HCT116 (cell line): ENCODE data around the gene IGF2.

Experiments
- CEBPB ChIP-seq: IDR thresholded peaks from 2 replicates; pipeline ENCODE4 v1.6.1; 2012; ENCODE audit warnings: low read depth
- EZH2 ChIP-seq: fragments of 200-600 bp; sonication (generic); IDR thresholded peaks from 2 replicates; pipeline ENCODE4 v1.6.1; 2017; ENCODE audit warnings: antibody characterized with exemption, mixed run types
- EZH2phosphoT487 ChIP-seq: fragments of 200-600 bp; IDR thresholded peaks from 2 replicates; pipeline ENCODE4 v1.6.1; 2018; ENCODE audit warnings: antibody characterized with exemption, borderline replicate concordance
- JUND ChIP-seq: IDR thresholded peaks from 2 replicates; pipeline ENCODE4 v1.6.1; 2012
- POLR2A ChIP-seq: IDR thresholded peaks from 2 replicates; pipeline ENCODE4 v1.7.0; 2011; ENCODE audit warnings: borderline replicate concordance; ENCODE audit not compliant: insufficient read depth, insufficient read length; ENCODE audit errors: extremely low read depth
- RAD21 ChIP-seq: IDR thresholded peaks from 2 replicates; pipeline ENCODE4 v1.6.1; 2012; ENCODE audit warnings: low read depth, mild to moderate bottlenecking
- REST ChIP-seq: IDR thresholded peaks from 2 replicates; pipeline ENCODE4 v1.6.1; 2012; ENCODE audit warnings: low read depth
- SRF ChIP-seq: IDR thresholded peaks from 2 replicates; pipeline ENCODE4 v1.6.1; 2012; ENCODE audit warnings: low read depth
- TF ChIP-seq, protein P1 (sequence below), 3 experiments: fragments of 200-600 bp in 1 of 3; sonication (generic) in 1 of 3; IDR thresholded peaks in 2 of 3; conservative IDR thresholded peaks in 1 of 3; 2 replicates each; pipeline ENCODE4 v1.5.1; 2012 to 2017; ENCODE audit warnings: low read depth in 2 of 3, low read length in 2 of 3, antibody characterized with exemption in 1 of 3, borderline replicate concordance in 1 of 3, control low read depth in 1 of 3, mild to moderate bottlenecking in 1 of 3, mixed read lengths in 1 of 3, mixed run types in 1 of 3, moderate library complexity in 1 of 3; ENCODE audit not compliant: insufficient read depth in 1 of 3
- TF ChIP-seq, protein P2 (sequence below): IDR thresholded peaks from 2 replicates; pipeline ENCODE4 v1.6.1; 2011; ENCODE audit warnings: mild to moderate bottlenecking, low read length, moderate library complexity; ENCODE audit not compliant: insufficient replicate concordance; ENCODE audit errors: extremely low read depth

- TF ChIP-seq EZH2phosphoT487 (no peak), EZH2 (no peak), POLR2A (no peak), SRF (no peak), CEBPB (no peak), JUND (no peak), RAD21 (no peak), REST (no peak)
- TF ChIP-seq, protein P1, sequence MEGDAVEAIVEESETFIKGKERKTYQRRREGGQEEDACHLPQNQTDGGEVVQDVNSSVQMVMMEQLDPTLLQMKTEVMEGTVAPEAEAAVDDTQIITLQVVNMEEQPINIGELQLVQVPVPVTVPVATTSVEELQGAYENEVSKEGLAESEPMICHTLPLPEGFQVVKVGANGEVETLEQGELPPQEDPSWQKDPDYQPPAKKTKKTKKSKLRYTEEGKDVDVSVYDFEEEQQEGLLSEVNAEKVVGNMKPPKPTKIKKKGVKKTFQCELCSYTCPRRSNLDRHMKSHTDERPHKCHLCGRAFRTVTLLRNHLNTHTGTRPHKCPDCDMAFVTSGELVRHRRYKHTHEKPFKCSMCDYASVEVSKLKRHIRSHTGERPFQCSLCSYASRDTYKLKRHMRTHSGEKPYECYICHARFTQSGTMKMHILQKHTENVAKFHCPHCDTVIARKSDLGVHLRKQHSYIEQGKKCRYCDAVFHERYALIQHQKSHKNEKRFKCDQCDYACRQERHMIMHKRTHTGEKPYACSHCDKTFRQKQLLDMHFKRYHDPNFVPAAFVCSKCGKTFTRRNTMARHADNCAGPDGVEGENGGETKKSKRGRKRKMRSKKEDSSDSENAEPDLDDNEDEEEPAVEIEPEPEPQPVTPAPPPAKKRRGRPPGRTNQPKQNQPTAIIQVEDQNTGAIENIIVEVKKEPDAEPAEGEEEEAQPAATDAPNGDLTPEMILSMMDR (IDR thresholded peaks at IDR 0.05 in 2 of 3, conservative IDR thresholded peaks at IDR 0.05 in 1 of 3; ENCODE audit: borderline replicate concordance in 1 of 3, insufficient read depth in 1 of 3, low read depth in 2 of 3, low read length in 2 of 3) = no peak
- TF ChIP-seq, protein P2, sequence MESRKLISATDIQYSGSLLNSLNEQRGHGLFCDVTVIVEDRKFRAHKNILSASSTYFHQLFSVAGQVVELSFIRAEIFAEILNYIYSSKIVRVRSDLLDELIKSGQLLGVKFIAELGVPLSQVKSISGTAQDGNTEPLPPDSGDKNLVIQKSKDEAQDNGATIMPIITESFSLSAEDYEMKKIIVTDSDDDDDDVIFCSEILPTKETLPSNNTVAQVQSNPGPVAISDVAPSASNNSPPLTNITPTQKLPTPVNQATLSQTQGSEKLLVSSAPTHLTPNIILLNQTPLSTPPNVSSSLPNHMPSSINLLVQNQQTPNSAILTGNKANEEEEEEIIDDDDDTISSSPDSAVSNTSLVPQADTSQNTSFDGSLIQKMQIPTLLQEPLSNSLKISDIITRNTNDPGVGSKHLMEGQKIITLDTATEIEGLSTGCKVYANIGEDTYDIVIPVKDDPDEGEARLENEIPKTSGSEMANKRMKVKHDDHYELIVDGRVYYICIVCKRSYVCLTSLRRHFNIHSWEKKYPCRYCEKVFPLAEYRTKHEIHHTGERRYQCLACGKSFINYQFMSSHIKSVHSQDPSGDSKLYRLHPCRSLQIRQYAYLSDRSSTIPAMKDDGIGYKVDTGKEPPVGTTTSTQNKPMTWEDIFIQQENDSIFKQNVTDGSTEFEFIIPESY = no peak
These were observed 29.3 kb upstream of the IGF2 start for GRCh38 chr11:2168286-2169004.
